GM10248 (cell line): ENCODE data around the gene SREBF1.
"Not testable (repeated sequence)": the region's sequence is repeated elsewhere in the genome, so short reads cannot be mapped to it uniquely, and the experiment has no call there.

Experiments
- CTCF ChIA-PET: fragments of 300-600 bp; sonication (Branson Sonifier 250); formaldehyde crosslinking; extraction: SDS; loops from one replicate; lab custom pipeline; 2021; ENCODE audit warnings: antibody characterized with exemption; lab: Yijun Ruan, JAX
- POLR2A ChIA-PET: fragments of 350-650 bp; sonication (Branson Sonifier 250); formaldehyde crosslinking; extraction: SDS; loops from one replicate; lab custom pipeline; 2020; ENCODE audit warnings: antibody characterized with exemption; lab: Yijun Ruan, JAX
- DNase-seq: peaks from one replicate; pipeline ENCODE4 v3.0.0; 2012; ENCODE audit errors: extremely low spot score
- TF ChIP-seq, protein P1 (sequence below): IDR thresholded peaks from 2 replicates; pipeline ENCODE4 v1.5.1; 2012; ENCODE audit warnings: mild to moderate bottlenecking, low read depth; ENCODE audit errors: extremely low read depth, missing control alignments, control extremely low read depth

The SREBF1 gene

DNA sequence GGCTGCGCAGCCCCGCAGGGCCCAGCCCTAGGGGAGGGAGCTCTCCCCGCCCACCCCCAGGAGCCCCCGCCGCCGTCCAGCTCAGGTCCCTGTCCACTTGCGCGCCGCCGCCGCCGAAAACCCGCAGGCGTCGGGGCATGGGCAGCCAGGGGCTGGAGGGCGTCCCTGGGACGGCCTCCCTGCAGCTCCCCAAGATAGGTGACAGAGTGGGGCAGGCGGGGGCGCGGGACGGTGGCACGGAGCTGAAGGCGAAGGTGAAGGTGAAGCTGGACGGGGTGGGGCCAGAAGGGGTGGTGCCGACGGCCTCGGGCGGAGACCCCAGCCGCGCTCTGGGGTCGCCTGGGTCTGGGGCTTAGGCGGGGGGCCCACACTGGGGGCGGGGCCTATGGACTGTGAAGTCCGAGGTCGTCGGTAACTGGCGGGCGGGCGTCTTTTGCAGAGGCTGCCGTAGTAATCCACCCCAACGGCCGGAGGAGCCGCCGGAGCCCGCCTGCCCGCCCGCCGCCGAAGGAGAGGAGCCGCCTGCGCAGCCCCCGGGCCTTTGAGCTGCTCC, 27.2 kb downstream of the SREBF1 start:
- POLR2A ChIA-PET = no interaction called here
- CTCF ChIA-PET = interaction anchor here (0.9 to 7.7 kb wide), 6 partner anchors 8 to 110 kb away, joined by 3 to 93 read pairs (median 4); no protein-coding TSS in a partner anchor
- no peak for DNase-seq
- TF ChIP-seq, protein P1, sequence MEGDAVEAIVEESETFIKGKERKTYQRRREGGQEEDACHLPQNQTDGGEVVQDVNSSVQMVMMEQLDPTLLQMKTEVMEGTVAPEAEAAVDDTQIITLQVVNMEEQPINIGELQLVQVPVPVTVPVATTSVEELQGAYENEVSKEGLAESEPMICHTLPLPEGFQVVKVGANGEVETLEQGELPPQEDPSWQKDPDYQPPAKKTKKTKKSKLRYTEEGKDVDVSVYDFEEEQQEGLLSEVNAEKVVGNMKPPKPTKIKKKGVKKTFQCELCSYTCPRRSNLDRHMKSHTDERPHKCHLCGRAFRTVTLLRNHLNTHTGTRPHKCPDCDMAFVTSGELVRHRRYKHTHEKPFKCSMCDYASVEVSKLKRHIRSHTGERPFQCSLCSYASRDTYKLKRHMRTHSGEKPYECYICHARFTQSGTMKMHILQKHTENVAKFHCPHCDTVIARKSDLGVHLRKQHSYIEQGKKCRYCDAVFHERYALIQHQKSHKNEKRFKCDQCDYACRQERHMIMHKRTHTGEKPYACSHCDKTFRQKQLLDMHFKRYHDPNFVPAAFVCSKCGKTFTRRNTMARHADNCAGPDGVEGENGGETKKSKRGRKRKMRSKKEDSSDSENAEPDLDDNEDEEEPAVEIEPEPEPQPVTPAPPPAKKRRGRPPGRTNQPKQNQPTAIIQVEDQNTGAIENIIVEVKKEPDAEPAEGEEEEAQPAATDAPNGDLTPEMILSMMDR = no peak

DNA sequence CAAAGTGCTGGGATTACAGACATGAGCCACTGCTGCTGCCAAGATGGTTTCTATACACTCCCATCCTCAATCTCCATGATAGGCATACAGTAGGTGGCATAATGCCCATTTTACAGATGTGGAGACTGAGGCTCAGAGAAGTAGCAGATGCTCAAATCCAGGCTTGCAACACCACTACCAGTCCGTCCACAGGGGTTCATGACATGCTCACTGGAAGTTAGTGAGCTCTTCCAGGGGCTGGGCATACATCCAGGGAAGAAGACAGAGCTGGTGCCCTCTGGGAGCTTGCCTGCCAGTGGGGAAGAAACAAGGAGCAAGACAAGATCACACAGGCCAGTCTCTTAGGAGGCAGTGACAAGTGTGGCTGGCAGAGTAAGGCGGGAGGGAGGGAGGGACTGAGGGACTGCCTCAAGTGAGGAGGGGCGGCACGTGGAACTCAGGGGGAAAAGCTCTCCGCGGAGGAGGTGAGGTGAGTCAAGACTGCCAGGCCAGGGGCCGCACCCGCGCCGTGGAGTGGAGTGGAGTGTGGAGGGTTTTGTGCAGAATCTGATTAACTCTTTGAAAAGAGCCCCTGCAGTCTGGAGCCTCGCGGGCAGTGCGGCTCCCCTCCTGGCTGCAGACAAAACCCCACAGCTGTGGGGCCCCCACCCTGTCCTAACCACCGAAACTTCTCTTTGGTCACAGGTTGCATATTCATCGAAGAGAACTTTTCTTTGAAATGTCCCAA, 27.9 kb downstream of the SREBF1 start:
- DNase-seq = peak; percentile 84
- CTCF ChIA-PET = interaction anchor here (0.9 to 7.7 kb wide), 7 partner anchors 9 to 110 kb away, joined by 3 to 93 read pairs (median 3); no protein-coding TSS in a partner anchor
- POLR2A ChIA-PET = no interaction called here
- TF ChIP-seq, protein P1 = peak; percentile 8

DNA sequence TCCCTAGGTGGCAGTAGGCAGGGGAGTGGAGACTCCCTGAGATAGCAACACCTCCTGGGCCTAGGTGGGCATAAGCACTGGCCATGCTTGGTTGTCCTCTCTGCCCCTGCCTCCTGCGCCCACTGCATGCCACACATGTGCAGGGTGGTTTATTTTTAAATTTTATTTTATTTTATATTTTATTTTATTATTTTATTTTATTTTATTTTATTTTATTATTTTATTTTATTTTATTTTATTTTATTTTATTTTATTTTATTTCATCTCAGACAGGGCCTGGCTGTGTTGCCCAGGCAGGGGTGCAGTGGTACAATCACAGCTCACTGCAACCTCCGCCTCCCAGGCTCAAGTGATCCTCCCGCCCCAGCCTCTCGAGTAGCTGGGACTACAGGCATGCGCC, 28.6 kb downstream of the SREBF1 start:
- DNase-seq, POLR2A ChIA-PET: not testable (repeated sequence)
- CTCF ChIA-PET = interaction anchor here (1.3 to 7.7 kb wide), 4 partner anchors 27 to 111 kb away, joined by 3 to 93 read pairs (median 6); no protein-coding TSS in a partner anchor

DNA sequence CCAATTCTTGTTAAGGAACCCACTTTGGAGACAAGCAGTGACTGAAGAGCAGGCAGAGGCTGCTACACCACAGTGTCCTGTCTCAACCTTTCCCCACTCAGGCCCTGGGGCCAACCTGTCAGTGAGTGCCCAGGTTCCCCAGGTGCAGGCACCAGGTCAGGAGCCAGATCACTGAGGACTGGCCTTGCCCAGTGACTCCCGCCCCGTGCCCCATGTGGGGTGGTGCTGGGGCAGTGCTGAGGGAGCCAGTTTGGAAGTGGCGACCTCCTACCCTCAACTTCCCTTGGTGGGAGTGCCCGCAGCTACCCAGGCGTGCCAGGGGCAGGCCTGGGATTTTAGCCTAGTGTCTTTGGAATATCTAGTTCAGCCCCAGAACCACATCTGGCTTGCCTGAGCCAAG, 29.3 kb downstream of the SREBF1 start:
- no peak for DNase-seq
- ChIA-PET POLR2A (no interaction called here), CTCF (no interaction called here)
- TF ChIP-seq, protein P1 = no peak

DNA sequence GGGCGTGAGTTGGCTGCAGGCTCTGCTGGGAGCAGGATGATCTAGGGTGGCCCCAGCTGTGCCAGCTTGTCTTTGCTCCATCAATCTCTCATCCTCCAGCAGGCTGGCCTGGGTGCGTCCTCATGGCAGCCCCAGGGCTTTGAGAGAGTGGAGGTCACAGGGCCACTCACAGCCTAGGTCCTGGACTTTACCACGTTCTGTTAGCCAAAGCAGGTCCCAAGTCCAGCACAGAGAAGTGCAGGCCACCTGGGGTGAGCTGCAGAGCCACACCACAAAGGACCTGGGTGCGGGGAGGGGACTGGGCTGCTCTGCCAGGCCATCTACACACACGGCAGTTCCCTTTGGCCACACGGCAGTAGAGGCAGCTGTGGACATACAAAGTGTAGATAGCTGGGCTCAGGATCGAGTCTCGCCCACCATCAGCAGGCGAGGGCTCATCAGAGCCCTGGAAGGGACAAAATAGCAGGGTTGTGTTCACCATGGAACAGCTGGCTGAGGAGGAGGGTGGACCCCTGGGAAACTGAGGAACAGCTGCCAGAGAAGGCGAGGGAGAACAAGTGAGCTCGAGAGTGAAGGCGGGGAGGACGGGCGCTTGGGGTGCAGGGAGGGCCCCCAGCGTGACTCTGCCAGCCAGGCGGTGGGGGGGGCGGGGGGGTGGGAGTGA, 30.0 kb downstream of the SREBF1 start:
- TF ChIP-seq, protein P1 = no peak
- POLR2A ChIA-PET = no interaction called here
- DNase-seq = no peak
- CTCF ChIA-PET = interaction anchor here (0.9 to 1.6 kb wide), 3 partner anchors 31 to 113 kb away, joined by 3 to 7 read pairs (median 3); no protein-coding TSS in a partner anchor

DNA sequence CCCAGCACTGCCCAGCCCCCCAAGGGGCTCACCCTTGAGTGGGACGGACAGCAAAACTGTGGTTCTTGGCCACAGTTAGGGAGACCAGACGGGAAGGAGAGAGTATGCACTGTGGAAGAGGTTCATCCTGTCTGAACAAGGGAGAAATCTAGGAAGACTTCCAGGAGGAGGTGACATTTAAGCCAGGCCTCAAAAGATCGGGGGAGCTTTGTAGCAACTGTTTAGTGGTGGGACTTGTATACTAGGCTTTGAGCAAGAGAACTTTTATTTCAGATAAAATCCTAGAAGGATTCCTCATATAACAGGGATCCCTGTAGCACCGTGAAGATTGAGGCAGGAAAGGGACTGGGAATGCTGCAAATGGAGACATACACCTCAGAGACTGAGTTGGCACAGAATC, 30.8 kb downstream of the SREBF1 start:
- no peak for DNase-seq
- TF ChIP-seq, protein P1 = no peak
- POLR2A ChIA-PET = no interaction called here
- CTCF ChIA-PET = interaction anchor here (0.9 to 1.6 kb wide), 3 partner anchors 32 to 113 kb away, joined by 3 to 7 read pairs (median 3); no protein-coding TSS in a partner anchor

DNA sequence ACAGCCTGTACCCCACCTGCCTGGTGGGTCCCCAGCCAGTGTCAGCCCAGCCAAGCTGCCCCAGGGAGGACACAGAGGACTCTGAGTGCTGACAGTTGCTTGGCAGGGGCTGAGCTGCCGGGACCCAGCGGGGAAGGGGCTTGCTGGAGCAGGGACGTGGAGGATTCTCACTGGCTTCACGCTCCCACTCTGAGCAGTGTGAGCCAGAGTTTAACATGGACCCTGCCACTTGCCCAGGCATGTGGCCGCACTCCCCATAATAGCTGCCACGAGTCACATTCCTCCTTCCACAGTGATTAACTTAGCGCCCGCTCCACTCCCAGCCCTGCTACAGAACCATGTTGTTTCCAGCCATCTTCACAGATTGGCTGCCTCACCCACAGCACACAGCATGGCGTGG, 31.2 kb downstream of the SREBF1 start:
- no peak for DNase-seq
- TF ChIP-seq, protein P1 = no peak
- ChIA-PET CTCF (interaction anchor here (1.0 to 1.6 kb wide), 3 partner anchors 9 to 114 kb away, joined by 3 to 7 read pairs (median 3); no protein-coding TSS in a partner anchor), POLR2A (no interaction called here)
